Uterus (tissue), 2 donors: ENCODE measurements around the gene PIK3C2G.

Experiments used
- CTCF ChIP-seq, 4 experiments: fragments of 200-600 bp in 2 of 4; fragments of 450-650 bp in 2 of 4; sonication (generic) in 2 of 4; IDR thresholded peaks; one replicate each; pipeline ENCODE4 v1.5.1; 2016 to 2019; ENCODE audit warnings: antibody characterized with exemption in 4 of 4, mild to moderate bottlenecking in 2 of 4, moderate library complexity in 1 of 4
- POLR2A ChIP-seq, 2 donors: fragments of 450-650 bp; IDR thresholded peaks; one replicate each; pipeline ENCODE4 v1.6.1; 2016; ENCODE audit warnings: antibody characterized with exemption in 2 of 2, mild to moderate bottlenecking in 1 of 2, moderate library complexity in 1 of 2

GRCh38 chr12:18681818-18682217 lies 420.5 kb downstream of the PIK3C2G start:
- TF ChIP-seq POLR2A (IDR thresholded peaks at IDR 0.05), result no peak
- TF ChIP-seq CTCF (IDR thresholded peaks at IDR 0.05), result no peak
